ENCODE measurements around the gene GSC2. TPM values are rescaled to one million over a fixed set of nuclear protein-coding genes. Genes with fewer than 3 reads are reported as not detected.

GSC2 gene
- total and polyA plus RNA-seq, 9 donors: not detected

- 73 to 80% (median 79%) methylated on average over 8 of the region's 8 CpGs for WGBS, 3 donors
- H3K9me3 ChIP-seq: no peaks in the 10 kb centered on the region
- no peak for DNase-seq
- no peaks in the 10 kb centered on the region for H3K27me3 ChIP-seq
- no peaks in the 10 kb centered on the region for H3K4me1 ChIP-seq (ENCODE audit: insufficient read depth)
- no peak overlapping the region for H3K27ac ChIP-seq
- H3K36me3 ChIP-seq: no peaks in the 10 kb centered on the region
- TF ChIP-seq CTCF (IDR thresholded peaks at IDR 0.05) (no peak), EP300 (IDR thresholded peaks at IDR 0.05) (no peak), POLR2A (IDR thresholded peaks at IDR 0.05) (no peak)
- no peak overlapping the region for H3K4me3 ChIP-seq
- intact Hi-C loops (cut with DNase I): no loop called here
Measured at GRCh38 chr22:19129871-19130270, 20.2 kb downstream of the GSC2 start.

GRCh38 chr22:19128946-19129727 is 21.0 kb downstream of the GSC2 start:
- 82 to 85% (median 83%) methylated on average over 7 of the region's 7 CpGs for WGBS, 3 donors
- Histone ChIP-seq H3K36me3 (no peaks in the 10 kb centered on the region), H3K9me3 (no peaks in the 10 kb centered on the region), H3K4me3 (no peak overlapping the region), H3K27me3 (no peaks in the 10 kb centered on the region), H3K4me1 (ENCODE audit: insufficient read depth) (no peaks in the 10 kb centered on the region), H3K27ac (no peak overlapping the region)
- no peak for TF ChIP-seq CTCF (IDR thresholded peaks at IDR 0.05)
- TF ChIP-seq POLR2A (IDR thresholded peaks at IDR 0.05): no peak
- no peak for TF ChIP-seq EP300 (IDR thresholded peaks at IDR 0.05)
- no peak for DNase-seq
- intact Hi-C loops (cut with DNase I): no loop called here

DNA sequence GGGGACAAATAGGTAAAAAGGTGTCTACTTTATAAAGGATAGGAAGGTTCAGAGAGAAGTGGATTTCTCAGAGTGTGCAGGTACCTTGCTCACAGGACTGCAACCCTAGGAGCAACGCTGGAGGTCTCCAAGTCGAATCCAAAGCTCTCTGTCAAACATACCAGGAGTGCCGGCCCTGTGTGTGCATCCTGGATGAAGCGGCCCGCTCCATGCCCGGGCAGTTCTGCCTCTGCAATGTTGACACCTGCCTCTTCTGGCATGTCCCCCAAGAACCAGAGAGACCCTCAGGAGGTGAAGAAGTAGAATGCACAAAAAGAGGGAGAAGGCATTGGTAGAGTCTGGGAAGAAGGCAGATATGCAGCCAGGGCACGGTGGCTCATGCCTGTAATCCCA is 22.1 kb downstream of the GSC2 start:
- Histone ChIP-seq H3K4me3 (no peak overlapping the region), H3K9me3 (no peaks in the 10 kb centered on the region), H3K4me1 (ENCODE audit: insufficient read depth) (peaks cover 2% of the 10 kb centered on the region), H3K36me3 (no peaks in the 10 kb centered on the region), H3K27ac (no peak overlapping the region), H3K27me3 (no peaks in the 10 kb centered on the region)
- no peak for DNase-seq
- WGBS, 3 donors: 80 to 87% (median 82%) methylated on average over 7 of the region's 7 CpGs
- intact Hi-C loops (cut with DNase I): no loop called here
- TF ChIP-seq CTCF (IDR thresholded peaks at IDR 0.05) (no peak), EP300 (IDR thresholded peaks at IDR 0.05) (no peak), POLR2A (IDR thresholded peaks at IDR 0.05) (no peak)

GRCh38 chr22:19127329-19128008 is 22.6 kb downstream of the GSC2 start:
- intact Hi-C loops (cut with DNase I): no loop called here
- Histone ChIP-seq H3K27ac (no peak overlapping the region), H3K9me3 (no peaks in the 10 kb centered on the region), H3K4me3 (no peak overlapping the region), H3K4me1 (ENCODE audit: insufficient read depth) (peaks cover 4% of the 10 kb centered on the region), H3K27me3 (no peaks in the 10 kb centered on the region), H3K36me3 (no peaks in the 10 kb centered on the region)
- WGBS, 3 donors: 88 to 92% (median 90%) methylated on average over 16 of the region's 16 CpGs
- DNase-seq: no peak
- TF ChIP-seq EP300 (IDR thresholded peaks at IDR 0.05): no peak
- no peak for TF ChIP-seq POLR2A (IDR thresholded peaks at IDR 0.05)
- no peak for TF ChIP-seq CTCF (IDR thresholded peaks at IDR 0.05)

All from ovary (tissue), 9 donors.